ENCODE measurements around the gene RBM8A.

- TF ChIP-seq MAZ (IDR thresholded peaks at IDR 0.05; ENCODE audit: borderline replicate concordance, low read depth, low read length), result no peak
- TF ChIP-seq POLR2A (IDR thresholded peaks at IDR 0.05; ENCODE audit: low read length), result no peak
- no peak for TF ChIP-seq CTCF (IDR thresholded peaks at IDR 0.05)
- TF ChIP-seq FOXS1 (CRISPR knock-in tag; IDR thresholded peaks at IDR 0.05), result no peak
- TF ChIP-seq CBX8 (IDR thresholded peaks at IDR 0.05), result no peak
- TF ChIP-seq CEBPB (IDR thresholded peaks at IDR 0.05), result no peak
Observed at GRCh38 chr1:145967288-145967687, 40.0 kb upstream of the RBM8A start.

Measured in A549 (cell line).